Prostate gland (tissue), 2 donors: Measurements from ENCODE around the gene PNMT. TPM values are rescaled to one million over a fixed set of nuclear protein-coding genes. Genes with fewer than 3 reads are reported as not detected.

Experiments
- DNase-seq: peaks from one replicate; pipeline ENCODE4 v3.0.0-alpha.2; 2019; ENCODE audit warnings: low spot score
- H3K27ac ChIP-seq, 2 donors: fragments of 200-600 bp; sonication (generic); 2 replicates each; pipeline ENCODE4 v1.5.1; 2017 to 2019
- H3K27me3 ChIP-seq: fragments of 200-600 bp; sonication (generic); replicated peaks from 2 replicates; pipeline ENCODE4 v1.5.1; 2019; ENCODE audit not compliant: insufficient read depth
- H3K36me3 ChIP-seq, 2 donors: fragments of 200-600 bp; sonication (generic); 1 replicate in 1 of 2; 2 replicates in 1 of 2; pipeline versions ENCODE4 v1.5.1 to v1.8.1; 2017 to 2019
- H3K4me1 ChIP-seq: fragments of 200-600 bp; sonication (generic); replicated peaks from 2 replicates; pipeline ENCODE4 v1.5.1; 2019
- H3K4me3 ChIP-seq, 2 donors: fragments of 200-600 bp; sonication (generic); 2 replicates each; pipeline ENCODE4 v1.5.1; 2017 to 2019
- H3K9me3 ChIP-seq: fragments of 200-600 bp; sonication (generic); 2 replicates; pipeline ENCODE4 v1.5.1; 2017
- POLR2A ChIP-seq: fragments of 450-650 bp; IDR thresholded peaks from one replicate; pipeline ENCODE4 v1.6.1; 2016; ENCODE audit warnings: antibody characterized with exemption, mild to moderate bottlenecking
- POLR2AphosphoS5 ChIP-seq: sonication (generic); formaldehyde crosslinking; IDR thresholded peaks from one replicate; pipeline ENCODE4 v1.6.1; 2017; ENCODE audit warnings: antibody characterized with exemption
- WGBS: methylation state at CpG from one replicate; pipeline ENCODE4 v1.1.5; 2018; 5-methylcytosine and 5-hydroxymethylcytosine counted together
- intact Hi-C: fragments of 100-400 bp; cut with DNase I; formaldehyde crosslinking; loops from one replicate; pipeline ENCODE4 v1.14.2; 2022
- total RNA-seq, 2 donors: library from RNA; depleted of rRNA; stranded (reverse); fragments of >200 nt; gene quantifications; one replicate each; pipeline ENCODE4 v1.1.0, GENCODE V29; 2016
- TF ChIP-seq, protein P1 (sequence below), 4 experiments: fragments of 200-600 bp in 2 of 4; fragments of 450-650 bp in 2 of 4; sonication (generic) in 2 of 4; IDR thresholded peaks; 1 replicate in 3 of 4; 2 replicates in 1 of 4; pipeline ENCODE4 v1.5.1; 2016 to 2019; ENCODE audit warnings: antibody characterized with exemption in 4 of 4, mild to moderate bottlenecking in 2 of 4, moderate library complexity in 2 of 4

PNMT gene, protein sequence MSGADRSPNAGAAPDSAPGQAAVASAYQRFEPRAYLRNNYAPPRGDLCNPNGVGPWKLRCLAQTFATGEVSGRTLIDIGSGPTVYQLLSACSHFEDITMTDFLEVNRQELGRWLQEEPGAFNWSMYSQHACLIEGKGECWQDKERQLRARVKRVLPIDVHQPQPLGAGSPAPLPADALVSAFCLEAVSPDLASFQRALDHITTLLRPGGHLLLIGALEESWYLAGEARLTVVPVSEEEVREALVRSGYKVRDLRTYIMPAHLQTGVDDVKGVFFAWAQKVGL
- 1 to 10 TPM; 2.7 to 5.8 TPM for total RNA-seq

DNA sequence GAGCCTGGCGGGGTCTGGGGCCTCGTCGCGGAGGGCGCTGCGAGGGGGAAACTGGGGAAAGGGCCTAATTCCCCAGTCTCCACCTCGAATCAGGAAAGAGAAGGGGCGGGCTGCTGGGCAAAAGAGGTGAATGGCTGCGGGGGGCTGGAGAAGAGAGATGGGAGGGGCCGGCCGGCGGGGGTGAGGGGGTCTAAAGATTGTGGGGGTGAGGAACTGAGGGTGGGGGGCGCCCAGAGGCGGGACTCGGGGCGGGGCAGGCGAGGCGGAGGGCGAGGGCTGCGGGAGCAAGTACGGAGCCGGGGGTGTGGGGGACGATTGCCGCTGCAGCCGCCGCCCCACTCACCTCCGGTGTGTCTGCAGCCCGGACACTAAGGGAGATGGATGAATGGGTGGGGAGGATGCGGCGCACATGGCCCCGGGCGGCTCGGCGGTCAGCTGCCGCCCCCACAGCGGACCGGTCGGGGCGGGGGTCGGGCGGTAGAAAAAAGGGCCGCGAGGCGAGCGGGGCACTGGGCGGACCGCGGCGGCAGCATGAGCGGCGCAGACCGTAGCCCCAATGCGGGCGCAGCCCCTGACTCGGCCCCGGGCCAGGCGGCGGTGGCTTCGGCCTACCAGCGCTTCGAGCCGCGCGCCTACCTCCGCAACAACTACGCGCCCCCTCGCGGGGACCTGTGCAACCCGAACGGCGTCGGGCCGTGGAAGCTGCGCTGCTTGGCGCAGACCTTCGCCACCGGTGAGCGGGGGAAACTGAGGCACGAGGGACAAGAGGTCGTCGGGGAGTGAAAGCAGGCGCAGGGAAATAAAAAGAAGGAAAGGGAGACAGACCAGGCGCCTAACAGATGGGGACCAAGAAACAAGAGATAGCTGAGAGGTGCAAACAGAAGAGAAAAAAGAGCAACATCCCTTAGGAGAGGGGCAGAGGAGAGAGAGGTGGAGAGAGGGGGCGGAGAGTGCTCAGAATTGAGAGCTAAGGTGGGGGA lies at the start of gene PNMT:
TSS of gene PNMT (plus strand) at position 509 of the 980 bp plus-strand sequence. CDS start at position 532, 23 bp downstream.
- no peaks in the 10 kb centered on the region for H3K27me3 ChIP-seq
- DNase-seq, result peak; percentile 72
- 3% methylated on average over 85 of the region's 85 CpGs for WGBS
- no peak within 1 kb of the TSS for H3K27ac ChIP-seq
- peak; percentile 45 for TF ChIP-seq POLR2AphosphoS5
- peak; percentile 11 for TF ChIP-seq POLR2A
- TF ChIP-seq, protein P1, sequence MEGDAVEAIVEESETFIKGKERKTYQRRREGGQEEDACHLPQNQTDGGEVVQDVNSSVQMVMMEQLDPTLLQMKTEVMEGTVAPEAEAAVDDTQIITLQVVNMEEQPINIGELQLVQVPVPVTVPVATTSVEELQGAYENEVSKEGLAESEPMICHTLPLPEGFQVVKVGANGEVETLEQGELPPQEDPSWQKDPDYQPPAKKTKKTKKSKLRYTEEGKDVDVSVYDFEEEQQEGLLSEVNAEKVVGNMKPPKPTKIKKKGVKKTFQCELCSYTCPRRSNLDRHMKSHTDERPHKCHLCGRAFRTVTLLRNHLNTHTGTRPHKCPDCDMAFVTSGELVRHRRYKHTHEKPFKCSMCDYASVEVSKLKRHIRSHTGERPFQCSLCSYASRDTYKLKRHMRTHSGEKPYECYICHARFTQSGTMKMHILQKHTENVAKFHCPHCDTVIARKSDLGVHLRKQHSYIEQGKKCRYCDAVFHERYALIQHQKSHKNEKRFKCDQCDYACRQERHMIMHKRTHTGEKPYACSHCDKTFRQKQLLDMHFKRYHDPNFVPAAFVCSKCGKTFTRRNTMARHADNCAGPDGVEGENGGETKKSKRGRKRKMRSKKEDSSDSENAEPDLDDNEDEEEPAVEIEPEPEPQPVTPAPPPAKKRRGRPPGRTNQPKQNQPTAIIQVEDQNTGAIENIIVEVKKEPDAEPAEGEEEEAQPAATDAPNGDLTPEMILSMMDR (IDR thresholded peaks at IDR 0.05), result peak in 3 of 4 experiments; percentile 56 to 82 (median 81)
- intact Hi-C loops, result no loop called here
- H3K36me3 ChIP-seq, result no peaks in the 10 kb centered on the region
- H3K9me3 ChIP-seq, result no peaks in the 10 kb centered on the region
- H3K4me1 ChIP-seq, result peaks cover 2% of the 10 kb centered on the region
- peak within 1 kb of the TSS; percentile 27 to 28 for H3K4me3 ChIP-seq

DNA sequence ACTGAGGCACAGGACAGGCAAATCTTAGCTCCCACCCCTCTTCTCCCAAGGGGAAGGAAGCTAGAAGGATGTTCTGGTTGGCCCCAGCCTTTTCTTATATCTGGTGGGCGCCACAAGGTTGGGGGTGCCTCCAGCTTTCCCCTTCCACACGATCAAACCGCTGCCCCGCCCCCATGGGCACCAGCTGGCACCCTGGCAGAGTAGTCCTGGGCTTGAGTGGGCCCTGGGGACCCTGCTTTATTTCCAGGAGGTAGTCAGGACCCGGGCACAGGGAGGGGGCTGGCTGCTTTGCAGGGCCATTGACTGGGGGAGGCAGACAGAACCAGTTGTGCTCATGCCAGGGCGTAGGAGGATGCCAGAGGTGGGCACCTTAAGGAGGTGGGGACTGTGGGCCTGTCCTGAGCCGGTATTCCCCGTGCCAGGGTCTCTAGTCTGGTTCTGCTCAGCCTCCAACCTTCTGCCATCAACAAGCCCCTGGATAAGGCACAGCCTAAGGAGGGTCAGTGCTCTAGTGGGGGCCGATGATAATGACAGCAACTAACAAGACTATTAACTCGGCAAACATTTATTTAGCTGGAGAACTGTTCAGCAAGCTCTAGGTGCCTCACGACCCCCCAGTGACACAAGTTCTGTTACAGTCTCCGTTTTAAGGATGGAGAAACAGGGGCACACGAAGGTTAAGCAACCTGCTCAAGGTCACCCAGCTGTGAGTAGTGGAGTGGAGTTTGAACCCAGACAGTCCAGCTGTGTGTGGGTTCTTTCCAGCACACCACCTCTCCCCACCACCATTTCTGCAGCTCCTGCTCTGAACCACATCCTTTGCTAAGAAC lies 49.1 kb upstream of the PNMT start:
- intact Hi-C loops, result no loop called here
- Histone ChIP-seq H3K27me3 (no peaks in the 10 kb centered on the region), H3K4me3 (no peak overlapping the region), H3K9me3 (no peaks in the 10 kb centered on the region), H3K36me3 (no peaks in the 10 kb centered on the region), H3K4me1 (peaks cover 9% of the 10 kb centered on the region), H3K27ac (peak overlapping the region in 1 of 2 donors; percentile 55)
- TF ChIP-seq POLR2A (no peak), POLR2AphosphoS5 (no peak)
- TF ChIP-seq, protein P1 (IDR thresholded peaks at IDR 0.05), result no peak
- DNase-seq, result no peak
- WGBS, result 51% methylated on average over 13 of the region's 13 CpGs

DNA sequence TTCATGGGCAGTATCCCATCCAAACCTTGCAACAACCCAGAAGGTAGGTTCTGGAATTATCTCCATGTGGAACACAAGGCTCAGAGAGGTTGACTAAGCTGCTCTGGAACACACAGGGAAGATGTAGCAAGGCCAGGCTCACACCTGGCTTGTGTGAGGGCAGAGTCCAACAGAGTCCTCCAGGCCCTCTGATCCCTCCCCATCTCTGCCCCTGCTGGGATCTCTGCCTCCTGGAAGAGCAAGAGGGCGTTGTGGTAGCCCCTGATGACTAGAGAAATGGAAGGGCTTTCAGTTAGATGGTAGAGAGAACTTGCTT lies 48.5 kb upstream of the PNMT start:
- Histone ChIP-seq H3K9me3 (no peaks in the 10 kb centered on the region), H3K4me3 (no peak overlapping the region), H3K27ac (no peak overlapping the region), H3K27me3 (no peaks in the 10 kb centered on the region), H3K36me3 (no peaks in the 10 kb centered on the region), H3K4me1 (peaks cover 9% of the 10 kb centered on the region)
- TF ChIP-seq, protein P1 (IDR thresholded peaks at IDR 0.05), result no peak
- no peak for TF ChIP-seq POLR2A
- no peak for TF ChIP-seq POLR2AphosphoS5
- DNase-seq, result no peak
- intact Hi-C loops, result loop anchor here (5.0 kb wide), 3 partner anchors 53 to 113 kb away; partner anchors contain the start of gene MIEN1
- 50% methylated on average over 1 of the region's 1 CpG for WGBS

DNA sequence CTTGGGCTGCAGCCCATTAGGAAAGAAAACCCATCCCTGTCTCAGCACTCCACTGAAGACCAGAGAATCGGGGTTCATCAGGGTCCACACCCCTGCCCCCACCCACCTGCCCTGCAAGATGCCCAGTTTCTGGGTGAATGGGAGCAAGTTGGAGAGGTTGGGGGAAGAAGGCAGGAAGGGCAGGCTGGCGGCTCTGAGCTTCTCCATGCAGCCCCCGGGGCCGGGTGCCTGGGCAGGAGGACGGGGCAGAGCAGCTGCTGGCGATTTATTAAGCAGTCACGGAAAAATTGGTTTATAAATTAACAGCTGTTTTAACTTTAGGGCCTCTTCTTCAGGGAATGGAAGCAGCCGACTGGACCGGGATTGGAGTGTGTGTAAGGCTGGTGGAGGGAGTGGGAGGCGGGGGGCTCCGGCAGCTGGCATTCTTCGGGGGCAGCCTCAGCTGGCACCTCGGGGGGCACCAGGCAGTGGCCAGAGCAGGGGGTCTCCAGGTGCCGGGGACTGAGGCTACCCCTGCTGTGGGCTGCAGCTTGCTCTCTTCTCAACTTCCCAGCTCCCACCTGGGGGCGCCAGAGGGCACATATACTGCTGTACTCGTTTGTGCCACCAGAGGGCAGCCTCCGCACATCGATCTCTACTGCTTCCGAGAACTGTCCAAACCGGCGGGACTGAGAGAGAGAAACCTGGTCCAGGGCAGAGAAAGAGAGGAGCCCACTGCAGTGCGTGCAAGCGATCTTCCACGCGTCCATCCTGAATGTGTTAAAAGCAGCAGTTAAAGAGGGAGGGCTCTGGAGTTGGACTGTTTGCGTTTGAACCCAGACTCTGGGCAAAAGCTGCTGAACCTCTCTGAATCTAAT lies 46.5 kb upstream of the PNMT start:
- 11% methylated on average over 25 of the region's 26 CpGs for WGBS
- TF ChIP-seq, protein P1 (IDR thresholded peaks at IDR 0.05), result peak; percentile 98 to 100 (median 100)
- no peak for TF ChIP-seq POLR2A
- peak; percentile 84 for TF ChIP-seq POLR2AphosphoS5
- peak; percentile 83 for DNase-seq
- H3K4me3 ChIP-seq, result no peak overlapping the region
- H3K27me3 ChIP-seq, result no peaks in the 10 kb centered on the region
- H3K4me1 ChIP-seq, result peaks cover 22% of the 10 kb centered on the region
- H3K9me3 ChIP-seq, result no peaks in the 10 kb centered on the region
- intact Hi-C loops, result loop anchor here (2.0 to 5.0 kb wide), 4 partner anchors 51 to 133 kb away; partner anchors contain the start of gene MIEN1
- H3K36me3 ChIP-seq, result no peaks in the 10 kb centered on the region
- no peak overlapping the region for H3K27ac ChIP-seq
